Hematopoietic multipotent progenitor cell treated with erythropoietin and hydrocortisone succinate and interleukin-3 and kit ligand, for 8 days (in vitro differentiated cells): ENCODE results near the gene CRYGD.
"Not testable (repeated sequence)": the region's sequence is repeated elsewhere in the genome, so short reads cannot be mapped to it uniquely, and the experiment has no call there.

ENCODE experiments used
- DNase-seq: peaks from one replicate; pipeline ENCODE4 v3.0.0-alpha.2; 2015

CRYGD gene

GRCh38 chr2:208129744-208130711 is 5.7 kb upstream of the CRYGD start, which contains the start of gene CRYGC:
TSS of gene CRYGC (minus strand) at chr2:208129828. CDS start at chr2:208129792, 36 bp downstream.
- no peak for DNase-seq

GRCh38 chr2:208128136-208128535 is 3.8 kb upstream of the CRYGD start:
- no peak for DNase-seq

- DNase-seq = no peak
Measured at GRCh38 chr2:208127090-208127489, 2.8 kb upstream of the CRYGD start.

- no peak for DNase-seq
Measured at GRCh38 chr2:208125251-208125650, 927 bp upstream of the CRYGD start.

GRCh38 chr2:208122248-208122647 is 2.1 kb downstream of the CRYGD start:
- DNase-seq = no peak

- DNase-seq = no peak
Measured at GRCh38 chr2:208118918-208119317, 5.4 kb downstream of the CRYGD start.

GRCh38 chr2:208117390-208117789 is 6.9 kb downstream of the CRYGD start:
- not testable (repeated sequence) for DNase-seq

- DNase-seq = no peak
Measured at GRCh38 chr2:208112969-208113368, 11.4 kb downstream of the CRYGD start.

GRCh38 chr2:208112273-208112745 is 12.0 kb downstream of the CRYGD start:
- DNase-seq = not testable (repeated sequence)

GRCh38 chr2:208103616-208104015 is 20.7 kb downstream of the CRYGD start:
- no peak for DNase-seq

GRCh38 chr2:208101716-208102631 is 22.4 kb downstream of the CRYGD start:
- DNase-seq = peak; percentile 28

- DNase-seq = no peak
Measured at GRCh38 chr2:208099682-208100470, 24.4 kb downstream of the CRYGD start.

GRCh38 chr2:208098701-208099100 is 25.6 kb downstream of the CRYGD start:
- DNase-seq = not testable (repeated sequence)

GRCh38 chr2:208098267-208098666 is 26.1 kb downstream of the CRYGD start:
- no peak for DNase-seq

- DNase-seq = no peak
Measured at GRCh38 chr2:208097801-208098200, 26.5 kb downstream of the CRYGD start.

- no peak for DNase-seq
Measured at GRCh38 chr2:208097313-208097712, 27.0 kb downstream of the CRYGD start.

GRCh38 chr2:208096080-208096479 is 28.2 kb downstream of the CRYGD start:
- no peak for DNase-seq

GRCh38 chr2:208093128-208093527 is 31.2 kb downstream of the CRYGD start:
- no peak for DNase-seq

GRCh38 chr2:208092093-208092832 is 32.1 kb downstream of the CRYGD start:
- peak; percentile 13 for DNase-seq

- no peak for DNase-seq
Measured at GRCh38 chr2:208090420-208090819, 33.9 kb downstream of the CRYGD start.

- no peak for DNase-seq
Measured at GRCh38 chr2:208086029-208086428, 38.3 kb downstream of the CRYGD start.

- no peak for DNase-seq
Measured at GRCh38 chr2:208083807-208084206, 40.5 kb downstream of the CRYGD start.
